ENCODE measurements around the gene CTIF.

DNA sequence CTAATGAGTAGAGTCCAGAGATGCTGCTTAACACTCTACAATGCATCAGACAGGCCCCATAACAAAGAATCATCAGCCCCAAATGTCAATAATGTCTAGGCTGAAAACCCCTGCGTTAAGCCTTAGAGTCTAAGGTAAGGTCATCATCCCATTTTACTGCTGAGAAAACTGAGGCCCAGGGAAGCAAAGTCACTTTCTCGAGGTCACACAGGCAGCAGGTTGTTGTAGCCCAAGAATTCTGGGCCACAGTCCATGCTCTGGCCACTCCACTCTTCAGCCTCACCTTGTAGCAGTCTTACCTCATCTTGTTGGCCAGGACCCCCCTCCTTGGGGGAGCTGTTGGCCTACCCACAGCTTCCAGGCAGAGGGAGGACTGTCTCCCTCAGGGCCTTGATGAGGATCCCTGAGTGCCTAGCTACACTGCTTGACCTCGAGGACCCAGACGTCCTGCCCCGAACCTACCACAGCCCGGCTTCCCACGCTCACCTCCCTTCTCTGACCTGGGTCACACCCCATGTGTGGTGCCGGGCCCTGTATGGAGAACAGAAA lies 357.6 kb downstream of the CTIF start:
- TF ChIP-seq EZH2 (IDR thresholded peaks at IDR 0.05; ENCODE audit: low read length, missing control alignments): no peak
- TF ChIP-seq, protein P1, sequence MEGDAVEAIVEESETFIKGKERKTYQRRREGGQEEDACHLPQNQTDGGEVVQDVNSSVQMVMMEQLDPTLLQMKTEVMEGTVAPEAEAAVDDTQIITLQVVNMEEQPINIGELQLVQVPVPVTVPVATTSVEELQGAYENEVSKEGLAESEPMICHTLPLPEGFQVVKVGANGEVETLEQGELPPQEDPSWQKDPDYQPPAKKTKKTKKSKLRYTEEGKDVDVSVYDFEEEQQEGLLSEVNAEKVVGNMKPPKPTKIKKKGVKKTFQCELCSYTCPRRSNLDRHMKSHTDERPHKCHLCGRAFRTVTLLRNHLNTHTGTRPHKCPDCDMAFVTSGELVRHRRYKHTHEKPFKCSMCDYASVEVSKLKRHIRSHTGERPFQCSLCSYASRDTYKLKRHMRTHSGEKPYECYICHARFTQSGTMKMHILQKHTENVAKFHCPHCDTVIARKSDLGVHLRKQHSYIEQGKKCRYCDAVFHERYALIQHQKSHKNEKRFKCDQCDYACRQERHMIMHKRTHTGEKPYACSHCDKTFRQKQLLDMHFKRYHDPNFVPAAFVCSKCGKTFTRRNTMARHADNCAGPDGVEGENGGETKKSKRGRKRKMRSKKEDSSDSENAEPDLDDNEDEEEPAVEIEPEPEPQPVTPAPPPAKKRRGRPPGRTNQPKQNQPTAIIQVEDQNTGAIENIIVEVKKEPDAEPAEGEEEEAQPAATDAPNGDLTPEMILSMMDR (conservative IDR thresholded peaks at IDR 0.05 in 1 of 2, IDR thresholded peaks at IDR 0.05 in 1 of 2; ENCODE audit: low read depth in 1 of 2, low read length in 2 of 2): no peak
